Natural killer cell (primary cell): ENCODE results near the gene UBXN11. TPM values are rescaled to one million over a fixed set of nuclear protein-coding genes. Genes with fewer than 3 reads are reported as not detected.

ENCODE experiments used
- ATAC-seq, 3 donors: fragments of 150-1000 bp in 2 of 3; fragments of 200-7000 bp in 1 of 3; cut with Tn5 transposase; 1 replicate in 1 of 3; 2 replicates in 2 of 3; pipeline ENCODE4 v1.10.0; 2021; ENCODE audit warnings: mild to moderate bottlenecking in 2 of 3, moderate library complexity in 2 of 3
- DNase-seq, 2 donors: peaks; one replicate each; pipeline versions ENCODE4 v3.0.0 to v3.0.0-alpha.2; 2013 to 2021; ENCODE audit warnings: mixed read lengths in 1 of 2
- H3K27ac ChIP-seq: one replicate; pipeline ENCODE4 v1.5.1; 2013; ENCODE audit warnings: mild to moderate bottlenecking, low read length
- H3K27me3 ChIP-seq: one replicate; pipeline ENCODE4 v1.6.1; 2013; ENCODE audit warnings: low read length; ENCODE audit not compliant: control insufficient read depth, insufficient read depth
- H3K36me3 ChIP-seq: one replicate; pipeline ENCODE4 v1.6.1; 2013; ENCODE audit warnings: low read length; ENCODE audit not compliant: control insufficient read depth, insufficient read depth
- H3K4me1 ChIP-seq: one replicate; pipeline ENCODE4 v1.6.1; 2013; ENCODE audit warnings: low read length; ENCODE audit not compliant: control insufficient read depth, insufficient read depth
- H3K4me3 ChIP-seq: one replicate; pipeline ENCODE4 v1.5.1; 2013; ENCODE audit warnings: low read length
- H3K9me3 ChIP-seq: one replicate; pipeline ENCODE4 v1.6.1; 2013; ENCODE audit warnings: low read length; ENCODE audit not compliant: control insufficient read depth, insufficient read depth
- H3K27ac Mint-ChIP-seq, 2 donors: one replicate each; pipeline ENCODE4 v1.8.0; 2022; ENCODE audit warnings: mild to moderate bottlenecking in 2 of 2, mixed read lengths in 2 of 2, moderate library complexity in 1 of 2
- H3K27me3 Mint-ChIP-seq, 2 donors: one replicate each; pipeline ENCODE4 v1.8.0; 2022; ENCODE audit warnings: low read depth in 2 of 2, mixed read lengths in 2 of 2
- H3K36me3 Mint-ChIP-seq: one replicate; pipeline ENCODE4 v1.8.0; 2022; ENCODE audit warnings: mixed read lengths
- H3K4me1 Mint-ChIP-seq, 2 donors: one replicate each; pipeline ENCODE4 v1.8.0; 2022; ENCODE audit warnings: mixed read lengths in 2 of 2
- H3K4me3 Mint-ChIP-seq: one replicate; pipeline ENCODE4 v1.8.0; 2022; ENCODE audit warnings: mild to moderate bottlenecking, moderate library complexity, mixed read lengths
- H3K9me3 Mint-ChIP-seq, 2 donors: one replicate each; pipeline ENCODE4 v1.8.0; 2022; ENCODE audit warnings: mixed read lengths in 2 of 2
- CTCF ChIP-seq: fragments of 200-600 bp; IDR thresholded peaks from one replicate; pipeline ENCODE4 v1.8.0; 2022; ENCODE audit warnings: antibody characterized with exemption
- WGBS: methylation state at CpG from one replicate; pipeline ENCODE4 v1.1.7; 2013; ENCODE audit warnings: missing lambda C conversion rate; ENCODE audit not compliant: insufficient coverage; 5-methylcytosine and 5-hydroxymethylcytosine counted together
- intact Hi-C: fragments of 100-400 bp; cut with micrococcal nuclease; formaldehyde crosslinking; loops from one replicate; pipeline ENCODE4 v1.14.2; 2022
- total RNA-seq, 4 donors: library from RNA; stranded (reverse); fragments of 120-200 nt in 1 of 4; gene quantifications; one replicate each; pipeline versions ENCODE4 v1.2.3 to v1.2.4, GENCODE V29; 2013 to 2022

Gene UBXN11
- total RNA-seq, 3 donors from 2014 or later (not counting 1 experiment from before 2014, with no cell fraction given): 22.7 to 32.0 (median 31.7) TPM

GRCh38 chr1:26338670-26339069 lies 32.2 kb upstream of the UBXN11 start:
- no peaks in the 10 kb centered on the region for H3K9me3 ChIP-seq
- DNase-seq (no peak), ATAC-seq (no peak)
- H3K4me1 ChIP-seq: peaks cover 23% of the 10 kb centered on the region
- H3K27me3 Mint-ChIP-seq: peaks cover 0 to 6% of the 10 kb centered on the region in 2 donors
- no peaks in the 10 kb centered on the region for H3K27me3 ChIP-seq
- H3K4me1 Mint-ChIP-seq: peaks cover 10 to 29% of the 10 kb centered on the region in 2 donors
- whole genome bisulfite sequencing: 91% methylated on average over 1 of the region's 1 CpG
- no peaks in the 10 kb centered on the region for H3K36me3 ChIP-seq
- no peak for TF ChIP-seq CTCF
- H3K27ac Mint-ChIP-seq: no peak overlapping the region
- H3K4me3 Mint-ChIP-seq: peak overlapping the region; percentile 4
- no peaks in the 10 kb centered on the region for H3K9me3 Mint-ChIP-seq
- H3K36me3 Mint-ChIP-seq: no peaks in the 10 kb centered on the region
- H3K4me3 ChIP-seq: no peak overlapping the region
- H3K27ac ChIP-seq: no peak overlapping the region
- intact Hi-C loops: no loop called here

- peak overlapping the region; percentile 53 for H3K4me3 Mint-ChIP-seq
- intact Hi-C loops: no loop called here
- H3K9me3 Mint-ChIP-seq: no peaks in the 10 kb centered on the region
- no peaks in the 10 kb centered on the region for H3K36me3 Mint-ChIP-seq
- Histone ChIP-seq H3K36me3 (no peaks in the 10 kb centered on the region), H3K27me3 (no peaks in the 10 kb centered on the region), H3K4me1 (peaks cover 23% of the 10 kb centered on the region), H3K9me3 (no peaks in the 10 kb centered on the region), H3K27ac (no peak overlapping the region), H3K4me3 (no peak overlapping the region)
- H3K27me3 Mint-ChIP-seq: peaks cover 0 to 6% of the 10 kb centered on the region in 2 donors
- peak overlapping the region in 1 of 2 donors; percentile 27 for H3K27ac Mint-ChIP-seq
- peaks cover 10 to 29% of the 10 kb centered on the region in 2 donors for H3K4me1 Mint-ChIP-seq
- no peak for TF ChIP-seq CTCF
- WGBS: 36% methylated on average over 4 of the region's 4 CpGs
- DNase-seq (no peak), ATAC-seq (no peak)
These were observed 31.2 kb upstream of the UBXN11 start for GRCh38 chr1:26337625-26338024.

- Histone ChIP-seq H3K27ac (no peak overlapping the region), H3K9me3 (no peaks in the 10 kb centered on the region), H3K4me3 (no peak overlapping the region), H3K4me1 (peaks cover 23% of the 10 kb centered on the region), H3K27me3 (no peaks in the 10 kb centered on the region), H3K36me3 (no peaks in the 10 kb centered on the region)
- intact Hi-C loops: no loop called here
- H3K4me3 Mint-ChIP-seq: peak overlapping the region; percentile 56
- 97% methylated on average over 6 of the region's 7 CpGs for WGBS
- H3K27ac Mint-ChIP-seq: no peak overlapping the region
- peaks cover 0 to 5% of the 10 kb centered on the region in 2 donors for H3K27me3 Mint-ChIP-seq
- TF ChIP-seq CTCF: no peak
- H3K9me3 Mint-ChIP-seq: no peaks in the 10 kb centered on the region
- H3K4me1 Mint-ChIP-seq: peaks cover 10 to 29% of the 10 kb centered on the region in 2 donors
- H3K36me3 Mint-ChIP-seq: no peaks in the 10 kb centered on the region
- DNase-seq (no peak), ATAC-seq (no peak)
These were observed 30.7 kb upstream of the UBXN11 start for GRCh38 chr1:26337206-26337535.

GRCh38 chr1:26336477-26337205 lies 30.2 kb upstream of the UBXN11 start:
- Mint-ChIP-seq H3K9me3 (no peaks in the 10 kb centered on the region), H3K4me3 (peak overlapping the region; percentile 91), H3K36me3 (no peaks in the 10 kb centered on the region), H3K27me3 (no peaks in the 10 kb centered on the region), H3K27ac (no peak overlapping the region), H3K4me1 (peaks cover 10 to 29% of the 10 kb centered on the region in 2 donors)
- TF ChIP-seq CTCF: no peak
- no peak overlapping the region for H3K27ac ChIP-seq
- H3K4me3 ChIP-seq: peak overlapping the region; percentile 57
- peaks cover 23% of the 10 kb centered on the region for H3K4me1 ChIP-seq
- 13% methylated on average over 51 of the region's 52 CpGs for WGBS
- intact Hi-C loops: no loop called here
- H3K27me3 ChIP-seq: no peaks in the 10 kb centered on the region
- no peaks in the 10 kb centered on the region for H3K36me3 ChIP-seq
- no peaks in the 10 kb centered on the region for H3K9me3 ChIP-seq
- ATAC-seq (peak; percentile 87 to 91 (median 88)), DNase-seq (peak; percentile 64 to 88)
